ENCODE results near the gene EVA1B. TPM values are rescaled to one million over a fixed set of nuclear protein-coding genes. Genes with fewer than 3 reads are reported as not detected.

EVA1B gene
- total RNA-seq = 191 and 305 TPM in 2 replicates

- H3K4me3 ChIP-seq (ENCODE audit: low read depth, low read length) = peak within 1 kb of the TSS; percentile 82
- TF ChIP-seq CTCF (IDR thresholded peaks at IDR 0.05; ENCODE audit: insufficient read depth, low read depth, low read length) = no peak
These were observed at the start of gene EVA1B for GRCh38 chr1:36323636-36324352. Gene EVA1B (minus strand): TSS chr1:36323645. CDS start chr1:36323037, 608 bp downstream.

GRCh38 chr1:36372617-36373016 lies 49.2 kb upstream of the EVA1B start:
- H3K4me3 ChIP-seq (ENCODE audit: low read depth, low read length) = no peak overlapping the region
- no peak for DNase-seq (ENCODE audit: low read depth)
- no peak for TF ChIP-seq CTCF (IDR thresholded peaks at IDR 0.05; ENCODE audit: insufficient read depth, low read depth, low read length)

More at GRCh38 chr1:36323636-36324352, at the start of gene EVA1B:
- peak; percentile 91 for DNase-seq (ENCODE audit: low read depth)

GRCh38 chr1:36369061-36369861 lies 45.8 kb upstream of the EVA1B start:
- DNase-seq (ENCODE audit: low read depth) = peak; percentile 72

GRCh38 chr1:36367798-36368197 lies 44.4 kb upstream of the EVA1B start:
- no peak for DNase-seq (ENCODE audit: low read depth)
- H3K4me3 ChIP-seq (ENCODE audit: low read depth, low read length) = no peak overlapping the region
- no peak for TF ChIP-seq CTCF (IDR thresholded peaks at IDR 0.05; ENCODE audit: insufficient read depth, low read depth, low read length)

More at GRCh38 chr1:36369061-36369861, 45.8 kb upstream of the EVA1B start:
- peak; percentile 92 for TF ChIP-seq CTCF (IDR thresholded peaks at IDR 0.05; ENCODE audit: insufficient read depth, low read depth, low read length)
- no peak overlapping the region for H3K4me3 ChIP-seq (ENCODE audit: low read depth, low read length)

- DNase-seq (ENCODE audit: low read depth) = no peak
- H3K4me3 ChIP-seq (ENCODE audit: low read depth, low read length) = no peak overlapping the region
- no peak for TF ChIP-seq CTCF (IDR thresholded peaks at IDR 0.05; ENCODE audit: insufficient read depth, low read depth, low read length)
These were observed 43.6 kb upstream of the EVA1B start for GRCh38 chr1:36367066-36367465.

- peak; percentile 76 for DNase-seq (ENCODE audit: low read depth)
- no peak overlapping the region for H3K4me3 ChIP-seq (ENCODE audit: low read depth, low read length)
- peak; percentile 8 for TF ChIP-seq CTCF (IDR thresholded peaks at IDR 0.05; ENCODE audit: insufficient read depth, low read depth, low read length)
These were observed 42.7 kb upstream of the EVA1B start for GRCh38 chr1:36366091-36366661.
